ENCODE data around the gene CFAP74.

The CFAP74 gene

DNA sequence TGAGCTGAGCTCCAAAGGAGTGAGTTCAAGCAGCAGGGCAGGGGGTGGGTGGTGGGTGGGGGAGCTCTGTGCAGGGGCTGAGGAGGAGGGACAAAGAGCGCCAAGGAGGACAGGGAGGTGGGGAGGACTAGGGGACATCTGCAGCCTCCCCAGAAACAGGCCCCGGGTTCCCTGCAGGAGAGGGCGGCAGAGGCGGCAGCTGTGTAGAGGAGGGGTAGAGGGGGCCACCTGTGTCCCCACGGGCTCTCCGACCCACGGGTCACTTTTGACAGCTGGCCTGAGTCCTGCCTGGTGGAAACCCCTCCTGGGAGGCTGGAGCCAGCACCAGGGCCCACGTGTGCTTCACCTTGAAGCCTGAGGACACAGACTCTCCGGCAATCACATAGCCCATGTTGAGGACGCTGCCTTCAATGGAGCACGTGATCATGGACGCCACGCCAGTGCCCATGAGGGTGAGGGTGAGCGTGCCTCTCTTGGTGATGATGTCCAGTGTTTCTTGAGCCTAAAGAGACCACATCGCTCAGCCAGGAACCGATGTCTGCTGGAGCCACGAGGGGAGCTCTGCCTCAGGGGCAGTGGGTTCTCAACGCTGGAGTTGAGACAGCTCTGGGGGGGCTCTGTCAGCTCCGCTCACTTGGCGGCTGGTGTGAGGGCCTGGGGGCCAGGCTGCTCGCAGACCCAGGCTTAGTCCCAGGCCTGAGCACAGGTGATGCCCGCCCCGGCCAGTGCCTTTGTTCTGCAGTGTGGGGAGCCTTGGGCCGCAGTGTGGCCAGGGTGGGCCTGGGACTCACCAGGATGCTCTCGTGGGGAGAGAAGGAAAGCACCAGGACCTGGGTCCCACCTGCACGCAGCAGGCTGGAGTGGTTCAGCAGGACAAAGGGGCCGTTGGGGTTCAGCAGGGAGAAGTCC lies 77.9 kb downstream of the CFAP74 start:
- FAIRE-seq, result no peak

- no peak for FAIRE-seq
Measured at GRCh38 chr1:1924849-1925248, 78.7 kb downstream of the CFAP74 start.

- FAIRE-seq, result no peak
Measured at GRCh38 chr1:1924386-1924785, 79.2 kb downstream of the CFAP74 start.

DNA sequence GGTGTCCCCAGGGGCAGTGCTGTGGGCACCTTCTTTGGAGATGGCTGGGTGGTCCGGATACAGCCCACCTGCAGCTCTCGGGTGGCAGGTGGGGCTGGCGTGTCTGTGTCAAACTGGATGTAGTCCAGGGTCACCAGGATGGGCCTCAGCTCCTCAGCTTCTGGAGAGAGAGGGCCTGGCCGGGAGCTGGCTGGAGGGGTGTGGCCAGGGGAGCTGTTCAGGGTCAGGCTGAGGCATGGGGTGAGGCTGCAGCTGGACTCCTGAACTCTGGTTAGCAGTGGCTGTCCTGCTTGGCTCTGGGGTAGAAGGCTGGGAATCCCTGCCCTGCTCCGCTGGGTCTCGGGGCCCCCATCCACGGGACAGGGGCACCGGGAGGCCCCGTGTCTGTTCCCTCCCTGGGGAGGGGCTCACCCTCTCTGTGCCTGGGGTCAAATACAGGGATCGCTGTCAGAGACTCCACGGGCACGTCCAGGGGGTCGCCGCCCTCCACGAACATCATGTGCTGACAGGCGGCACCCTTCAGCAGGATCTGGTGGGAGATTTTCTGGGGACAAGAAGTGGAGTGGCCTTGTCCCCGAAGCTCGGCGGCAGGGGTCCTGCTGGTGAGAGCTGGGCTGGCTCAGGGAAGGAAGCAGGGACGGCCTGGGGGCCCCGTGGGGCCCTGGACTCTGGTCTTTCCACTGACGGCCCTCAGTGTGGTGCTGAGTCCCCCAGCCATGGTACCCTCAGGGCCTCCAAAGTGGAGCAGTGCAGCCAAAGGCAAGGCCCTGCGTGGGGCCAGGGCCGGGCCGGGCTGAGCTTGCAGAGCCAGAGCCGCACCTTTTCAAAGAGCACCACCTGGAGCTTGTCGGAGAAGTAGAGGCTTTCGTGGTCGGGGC lies 80.4 kb downstream of the CFAP74 start:
- FAIRE-seq, result no peak

- FAIRE-seq, result no peak
Measured at GRCh38 chr1:1922702-1922955, 81.0 kb downstream of the CFAP74 start.

DNA sequence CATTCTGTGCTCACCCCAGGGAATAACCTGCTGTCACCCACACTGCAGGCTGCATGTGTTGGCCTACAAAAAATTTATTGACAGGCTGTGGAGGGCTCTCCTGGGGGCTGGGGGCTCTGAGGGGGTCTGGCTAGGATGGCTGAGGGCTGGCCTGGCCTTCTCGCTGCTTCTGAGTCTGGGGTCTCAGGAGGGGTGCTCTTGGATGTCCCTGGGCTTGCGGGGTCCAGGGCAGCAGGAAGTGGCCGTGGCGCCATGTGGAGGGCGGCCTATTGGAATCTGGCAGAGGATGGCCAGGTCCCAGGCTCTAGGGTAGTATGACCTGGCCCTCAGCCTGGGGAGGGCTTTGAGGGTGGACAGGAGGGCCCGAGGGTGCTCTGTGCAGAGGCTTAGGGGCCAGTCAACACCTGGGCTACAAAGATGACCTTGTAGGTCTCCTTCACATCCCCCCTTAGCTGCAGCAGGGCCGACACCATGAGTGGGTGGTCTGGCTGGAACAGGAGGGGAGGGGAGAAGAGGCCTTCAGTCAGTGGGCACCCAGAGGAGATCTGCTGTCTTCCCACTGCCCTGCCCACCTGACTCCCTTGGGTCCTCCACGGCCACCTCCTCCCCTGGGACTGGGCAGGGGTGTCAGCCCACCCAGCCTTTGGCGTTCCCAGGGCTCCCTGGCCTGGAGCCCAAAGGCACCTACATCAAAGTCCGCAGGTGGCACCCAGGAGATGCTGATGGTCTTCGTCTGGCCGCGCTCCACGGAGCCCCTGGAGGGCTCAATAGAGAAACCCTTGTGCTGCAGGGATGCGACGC lies 81.5 kb downstream of the CFAP74 start:
- no peak for FAIRE-seq

DNA sequence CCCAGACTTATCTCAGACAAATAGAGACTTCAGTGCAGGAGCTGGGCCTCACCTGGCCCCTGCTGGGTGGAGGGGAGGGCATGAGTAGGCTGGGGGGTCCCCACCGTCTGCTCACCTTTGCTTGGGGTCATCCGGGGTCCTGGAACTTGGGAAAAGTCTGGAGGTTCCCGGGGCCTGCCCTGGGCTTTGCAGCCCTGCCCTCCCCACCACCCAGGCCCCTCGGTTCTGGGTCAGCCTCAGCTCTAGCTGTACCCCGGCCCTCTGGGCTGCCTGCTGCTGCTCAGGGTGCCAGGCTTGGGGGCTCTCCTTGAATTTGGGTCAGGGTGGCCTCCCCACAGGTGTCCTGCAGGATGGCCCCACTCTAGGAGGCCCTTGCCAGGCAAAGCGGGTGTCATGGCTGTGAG lies 82.1 kb downstream of the CFAP74 start:
- no peak for FAIRE-seq

DNA sequence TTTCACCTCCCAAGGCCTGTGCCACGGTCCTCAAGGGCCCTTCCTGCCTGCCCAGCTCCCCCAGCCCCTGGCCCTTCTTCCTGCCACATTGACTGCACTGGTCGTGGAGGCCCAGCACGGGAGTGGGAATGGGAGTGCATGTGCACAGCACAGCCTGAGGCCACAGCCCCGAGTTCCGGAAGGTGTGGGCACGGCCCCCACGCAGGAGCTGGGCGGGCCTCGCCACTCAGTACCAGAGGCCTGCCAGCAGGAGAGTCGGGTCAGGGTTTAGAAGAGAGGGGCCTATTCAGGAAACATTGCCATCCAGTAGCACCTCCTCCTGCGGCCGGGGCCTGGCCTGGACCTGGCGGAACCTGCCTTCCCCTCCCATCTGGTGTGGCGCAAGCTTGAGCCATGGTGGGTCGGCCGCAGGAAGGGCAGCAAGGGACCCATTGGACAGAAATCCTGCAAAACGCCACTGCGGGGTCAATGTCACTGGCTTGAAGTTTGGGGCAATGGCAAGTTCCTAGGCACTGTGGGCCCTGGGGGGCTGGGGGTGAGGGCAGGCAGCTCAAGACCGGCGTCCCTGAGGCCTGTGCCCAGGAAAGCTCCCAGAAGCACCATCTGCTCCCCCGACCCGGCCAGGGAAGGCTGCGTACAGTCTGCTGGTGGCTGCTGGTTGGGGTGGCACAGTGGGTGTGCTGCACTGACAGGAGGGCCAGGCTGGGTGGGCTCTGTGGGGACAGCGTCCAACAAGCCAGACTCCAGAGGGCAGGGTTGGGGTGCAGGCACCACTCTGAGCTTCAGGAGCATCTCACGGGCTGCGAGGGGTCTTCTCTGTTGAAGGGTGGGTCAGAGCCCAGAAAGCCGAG lies 82.8 kb downstream of the CFAP74 start:
- no peak for FAIRE-seq

GRCh38 chr1:1920057-1920607 lies 83.5 kb downstream of the CFAP74 start:
- FAIRE-seq, result no peak

DNA sequence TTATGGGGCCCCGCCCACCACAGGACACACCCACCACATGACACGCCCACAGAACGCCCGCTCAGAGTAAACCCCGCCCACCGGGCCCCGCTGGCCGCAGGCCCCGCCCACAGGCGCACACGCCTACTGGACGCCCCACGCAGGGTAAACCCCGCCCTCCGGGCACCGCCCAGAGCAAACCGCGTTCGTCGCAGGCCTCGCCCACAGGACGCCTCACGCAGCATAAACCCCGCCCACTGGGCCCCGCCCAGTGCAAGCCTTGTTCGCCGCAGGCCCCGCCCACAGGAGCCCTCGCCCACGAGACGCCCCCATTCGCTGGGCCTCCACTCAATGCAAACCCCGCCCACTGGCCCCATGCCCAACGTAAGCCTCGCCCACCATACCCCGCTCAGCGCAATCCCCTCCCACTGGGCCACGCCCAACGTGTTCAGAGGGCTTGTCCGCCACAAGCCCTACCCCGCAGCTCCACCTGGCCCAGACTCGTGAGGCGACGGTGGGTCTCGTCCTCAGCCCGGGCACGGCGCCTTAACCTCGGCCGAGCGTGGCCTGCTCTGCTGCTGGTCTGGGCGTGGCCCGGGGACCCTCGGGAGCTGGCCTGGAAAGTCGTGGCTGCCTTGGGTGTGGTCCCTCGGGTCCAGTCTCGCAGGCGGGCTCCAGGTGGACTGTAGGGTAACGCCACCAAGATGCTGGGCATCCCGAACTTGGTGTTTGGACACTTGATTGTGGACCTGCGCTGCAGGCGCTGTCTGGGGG lies 84.1 kb downstream of the CFAP74 start:
- FAIRE-seq, result no peak

DNA sequence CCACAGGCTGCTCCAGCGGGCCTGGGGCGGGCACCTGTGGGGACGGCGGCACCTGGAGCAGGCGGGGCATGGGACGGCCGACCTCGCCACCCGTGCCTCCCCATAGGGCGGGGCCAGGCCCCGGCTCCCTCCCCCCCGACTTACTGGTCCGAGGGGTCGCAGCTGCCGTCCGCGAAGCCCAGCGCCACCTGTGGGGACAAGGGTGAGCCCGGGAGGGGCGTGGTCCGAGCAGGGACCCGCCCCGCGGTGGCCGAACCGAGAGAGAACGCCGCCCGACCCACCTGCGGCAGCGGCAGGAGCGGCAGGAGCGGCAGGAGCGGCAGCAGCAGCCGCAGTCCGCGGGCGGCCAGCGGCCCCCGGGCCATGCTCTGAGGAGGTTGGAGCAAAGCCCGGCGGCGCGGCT lies 84.7 kb downstream of the CFAP74 start, which contains the start of gene TMEM52:
TSS of gene TMEM52 (minus strand) at position 379 of the 403 bp plus-strand sequence. CDS start at position 365, 14 bp downstream.
- no peak for FAIRE-seq

DNA sequence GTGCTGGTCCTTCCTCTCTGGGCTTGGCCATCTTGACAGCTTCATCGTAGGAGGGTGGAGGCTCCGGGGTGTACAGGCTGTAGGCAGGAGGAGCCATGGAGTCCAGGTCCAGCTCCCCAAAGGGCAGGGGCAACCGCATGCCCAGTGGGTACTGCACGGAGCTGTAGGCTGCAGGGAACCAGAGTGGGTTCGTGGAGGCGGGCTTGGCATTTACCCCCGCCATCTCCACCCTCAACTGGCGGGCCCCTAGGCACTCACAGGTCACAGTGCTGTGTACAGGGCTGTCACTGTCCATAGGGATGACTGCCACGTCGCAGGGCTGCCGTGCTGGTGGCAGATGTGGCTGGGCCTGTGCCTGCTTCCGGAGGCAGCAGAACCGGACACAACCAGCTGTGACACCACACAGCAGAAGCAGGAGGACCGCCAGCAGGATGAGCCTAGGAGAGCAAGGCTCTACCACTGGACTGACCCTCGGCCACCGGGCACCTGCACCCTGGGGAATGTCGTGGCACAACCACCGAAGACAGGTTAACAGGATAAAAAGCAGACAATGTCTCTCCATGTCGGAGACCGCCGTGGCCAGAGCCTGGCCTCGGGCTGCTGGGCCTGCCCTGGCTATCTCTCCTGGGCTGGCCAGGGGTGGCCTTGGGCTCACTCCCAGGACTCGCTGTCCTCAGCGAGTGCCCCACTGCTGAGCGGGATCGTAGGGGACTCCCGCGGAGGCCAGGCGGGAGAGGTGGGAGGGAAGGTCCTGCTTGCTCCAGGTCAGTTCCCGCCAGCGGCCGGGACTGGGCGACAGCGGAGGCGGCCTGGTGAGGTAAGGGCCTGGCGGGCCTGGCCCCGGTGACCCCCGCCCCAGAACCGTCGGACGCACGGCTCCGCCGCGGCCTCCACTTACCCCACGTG lies 85.3 kb downstream of the CFAP74 start:
- FAIRE-seq, result no peak

DNA sequence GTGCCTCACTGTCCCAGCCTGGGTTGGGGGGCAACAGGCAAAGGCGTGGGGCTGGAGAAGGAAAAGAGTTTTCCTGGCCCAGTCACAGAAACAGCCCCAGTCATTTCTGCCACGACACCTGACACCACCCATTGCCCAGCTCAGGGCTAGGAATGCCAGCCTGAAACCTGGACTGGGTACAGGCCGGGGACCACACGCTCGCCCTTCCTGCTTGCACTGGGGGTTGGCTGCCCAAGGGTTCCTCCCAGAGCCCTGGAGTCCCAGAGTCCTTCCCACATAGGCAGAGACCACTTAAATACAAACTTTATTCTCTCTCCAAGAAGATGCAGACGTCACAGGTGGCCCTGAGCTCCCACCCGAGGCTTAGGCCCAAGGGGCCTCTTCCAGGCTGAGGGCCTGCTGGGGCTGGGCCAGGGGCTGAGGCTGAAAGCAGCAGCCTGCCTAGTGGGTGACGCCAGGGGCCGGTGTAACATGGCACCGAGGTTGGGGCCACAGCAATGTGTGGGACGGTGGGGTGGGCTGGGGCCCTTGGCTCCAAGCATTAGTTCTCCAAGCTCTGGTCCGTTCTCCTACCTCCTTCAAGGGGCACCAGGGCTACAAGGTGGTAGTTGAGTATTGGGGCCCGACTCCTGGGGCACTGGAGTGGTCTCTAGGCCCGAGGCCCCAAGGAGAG lies 86.1 kb downstream of the CFAP74 start:
- no peak for FAIRE-seq

DNA sequence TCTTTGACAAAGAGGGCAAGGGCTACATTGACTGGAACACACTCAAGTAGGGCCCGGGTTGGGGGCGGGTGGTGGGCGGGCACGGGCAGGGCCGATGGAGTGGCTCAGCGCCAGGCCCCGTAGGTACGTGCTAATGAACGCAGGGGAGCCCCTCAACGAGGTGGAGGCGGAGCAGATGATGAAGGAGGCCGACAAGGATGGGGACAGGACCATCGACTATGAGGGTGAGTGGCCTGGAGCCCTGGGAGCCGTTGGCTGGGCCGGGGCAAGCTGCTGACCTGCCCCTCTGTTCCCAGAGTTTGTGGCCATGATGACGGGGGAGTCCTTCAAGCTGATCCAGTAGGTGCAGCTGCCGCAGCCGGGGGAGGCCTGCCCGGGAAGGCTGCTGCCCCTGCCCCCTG lies 86.7 kb downstream of the CFAP74 start:
- FAIRE-seq, result no peak

DNA sequence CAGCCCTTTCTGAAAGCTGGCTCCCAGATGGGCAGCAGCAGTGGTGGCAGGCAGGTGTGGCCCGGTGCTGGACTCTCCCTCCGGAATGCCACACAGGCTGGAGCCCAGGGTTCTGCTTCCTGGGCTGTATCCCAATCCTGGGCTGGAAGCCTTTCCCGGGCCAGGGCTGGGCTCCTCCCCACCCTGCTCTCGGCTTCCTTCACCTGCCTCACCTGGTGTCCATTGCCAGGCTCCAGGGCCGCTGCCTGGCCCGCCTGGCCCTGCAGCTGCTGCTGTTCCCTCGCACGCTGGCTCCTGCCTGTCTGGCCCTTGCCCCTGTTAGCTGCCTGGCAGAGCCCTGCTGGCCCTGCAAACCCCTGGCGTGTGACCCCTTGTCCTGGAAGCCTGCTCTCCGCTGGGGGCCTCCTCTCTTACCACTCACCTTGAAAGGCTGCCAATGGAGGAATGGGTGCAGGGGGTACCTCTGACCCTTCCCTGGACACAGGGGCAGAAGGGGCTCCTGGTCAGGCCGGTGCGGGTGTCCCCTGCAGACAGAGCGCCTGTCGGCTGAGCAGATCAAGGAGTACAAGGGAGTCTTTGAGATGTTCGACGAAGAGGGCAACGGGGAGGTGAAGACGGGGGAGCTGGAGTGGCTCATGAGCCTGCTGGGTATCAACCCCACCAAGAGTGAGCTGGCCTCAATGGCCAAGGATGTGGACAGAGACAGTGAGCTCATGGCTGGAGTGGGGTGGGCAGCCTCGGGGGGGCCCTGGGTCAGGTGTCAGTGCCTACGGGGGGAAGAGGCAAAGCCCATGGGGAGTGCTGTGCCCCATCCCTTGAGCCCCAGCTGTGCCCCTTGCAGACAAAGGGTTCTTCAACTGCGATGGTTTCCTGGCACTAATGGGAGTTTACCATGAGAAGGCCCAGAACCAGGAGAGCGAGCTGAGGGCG lies 87.4 kb downstream of the CFAP74 start:
- no peak for FAIRE-seq

DNA sequence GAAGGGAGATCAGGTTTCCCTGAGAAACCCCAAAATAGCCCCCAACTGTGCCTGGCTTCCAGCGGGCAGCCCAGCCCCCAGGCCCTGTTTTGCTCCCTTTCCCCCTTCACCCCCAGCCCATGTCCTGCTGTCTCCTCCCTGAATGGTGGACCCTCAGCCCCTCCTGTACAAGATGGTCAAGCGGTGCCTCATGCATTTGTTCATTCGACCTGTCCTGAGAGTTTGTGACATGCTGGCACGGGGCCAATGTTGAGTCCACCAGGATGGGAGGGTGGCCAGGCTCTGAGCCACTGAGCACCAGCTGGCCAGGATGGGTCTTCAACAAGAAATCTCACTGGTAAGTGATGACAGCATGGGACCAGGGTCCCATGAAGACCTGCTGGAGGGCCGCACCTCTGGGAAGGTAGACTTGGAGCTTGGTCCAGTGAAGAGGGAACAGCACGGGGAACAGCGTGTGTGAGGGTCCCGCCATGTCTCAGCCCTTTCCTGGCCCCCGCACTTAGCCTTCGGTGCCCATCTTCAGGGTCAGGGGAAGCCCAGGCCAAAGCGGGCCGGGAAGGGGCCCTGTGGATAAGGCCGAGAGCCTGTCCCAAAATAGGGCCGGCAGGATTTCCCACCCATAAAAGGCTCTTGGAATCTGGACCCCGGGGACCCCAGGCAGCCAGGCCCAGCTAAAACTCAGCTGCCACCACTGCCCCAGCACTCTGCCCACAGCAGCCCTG lies 88.5 kb downstream of the CFAP74 start, which contains the start of gene CALML6:
TSS of gene CALML6 (plus strand) at position 290 of the 722 bp plus-strand sequence. CDS start at position 311, 21 bp downstream.
- FAIRE-seq, result no peak

Measured in endometrium (tissue), 2 donors.